SW480 (cell line): Measurements from ENCODE around the gene PTPN23.
A peak's percentile ranks its signal among the peaks of the same experiment; 100 is the strongest.
"Not testable (repeated sequence)": the region's sequence is repeated elsewhere in the genome, so short reads cannot be mapped to it uniquely, and the experiment has no call there.

Experiments
- DNase-seq: peaks from one replicate; pipeline ENCODE4 v3.0.0-alpha.2; 2016; ENCODE audit warnings: low spot score

Gene PTPN23

DNA sequence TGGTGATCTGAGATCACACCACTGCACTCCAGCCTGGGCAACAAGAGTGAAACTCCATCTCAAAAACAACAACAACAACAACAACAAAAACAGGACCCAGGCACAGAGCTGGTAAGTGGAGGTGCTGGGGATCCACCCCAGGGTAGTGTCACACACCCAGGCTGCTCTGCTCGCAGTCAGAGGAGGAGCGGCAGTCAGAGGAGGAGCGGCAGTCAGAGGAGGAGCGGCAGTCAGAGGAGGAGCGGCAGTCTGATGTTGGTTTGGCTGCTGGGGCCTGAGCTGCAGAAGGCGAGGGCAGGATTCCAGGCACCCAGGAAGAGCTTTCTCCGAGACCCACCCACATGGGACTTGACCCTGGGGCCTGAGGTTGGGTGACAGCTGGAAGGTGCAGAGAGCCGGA lies 10.8 kb upstream of the PTPN23 start:
- DNase-seq, result not testable (repeated sequence)

GRCh38 chr3:47370887-47371697 lies 9.7 kb upstream of the PTPN23 start:
- DNase-seq, result no peak

DNA sequence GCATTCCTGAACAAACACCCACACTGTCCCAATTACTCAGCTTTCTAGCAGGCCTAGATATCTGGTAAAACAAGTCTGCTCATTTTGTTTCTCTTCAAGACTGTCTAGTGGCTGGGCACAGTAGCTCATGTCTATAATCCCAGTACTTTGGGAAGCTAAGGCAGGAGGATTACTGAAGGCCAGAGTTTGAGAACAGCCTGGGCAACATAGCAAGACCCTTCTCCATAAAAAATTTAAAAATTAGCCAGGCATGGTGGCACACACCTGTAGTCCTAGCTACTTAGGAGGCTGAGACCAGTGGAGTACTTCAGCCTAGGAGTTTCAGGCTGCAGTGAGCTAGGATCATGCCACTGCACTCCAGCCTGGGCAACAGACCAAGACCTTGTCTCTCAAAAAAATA lies 6.2 kb upstream of the PTPN23 start:
- DNase-seq, result no peak

DNA sequence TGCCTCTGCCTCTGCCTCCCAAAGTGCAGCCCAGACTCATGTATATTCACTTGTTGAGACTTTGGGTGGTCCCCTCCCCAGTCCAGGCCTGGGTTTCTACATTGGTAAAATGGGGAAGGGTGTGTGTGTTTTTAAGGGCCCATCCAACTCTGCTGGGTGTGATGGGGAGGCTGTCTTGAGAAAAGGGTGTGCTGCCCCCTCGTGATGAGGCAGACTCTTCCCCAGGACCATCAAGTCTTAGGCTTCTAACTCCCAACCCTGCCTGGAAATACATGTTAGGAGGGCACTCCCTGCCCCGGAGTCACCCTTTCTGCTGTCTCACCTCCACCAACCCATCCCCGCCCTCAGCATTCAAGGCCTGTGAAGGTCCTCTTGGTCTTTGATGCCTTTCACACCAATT lies 4.4 kb upstream of the PTPN23 start:
- no peak for DNase-seq

DNA sequence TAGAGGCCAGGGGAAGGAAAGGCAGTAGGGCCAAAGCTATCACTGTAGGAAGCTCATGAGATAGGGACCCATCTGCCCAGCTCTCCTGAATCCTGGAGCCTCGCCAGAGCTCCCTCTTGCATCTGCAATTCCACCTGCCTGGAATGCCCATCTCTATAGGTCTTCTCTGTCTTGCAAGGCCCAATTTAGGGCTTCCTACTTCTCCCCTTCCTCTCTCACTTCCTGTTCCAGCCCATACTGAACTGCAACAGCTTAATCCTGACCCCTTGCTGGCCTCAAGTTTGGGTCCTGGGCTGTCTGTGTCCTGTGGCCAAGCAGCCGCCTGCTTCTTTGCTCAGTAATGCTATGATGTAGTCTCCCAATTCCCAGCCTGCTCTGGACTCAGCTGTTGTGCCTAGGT lies 3.6 kb upstream of the PTPN23 start:
- DNase-seq, result no peak

- DNase-seq, result no peak
Measured at GRCh38 chr3:47378869-47379268, 2.0 kb upstream of the PTPN23 start.

GRCh38 chr3:47379411-47379899 lies 1.4 kb upstream of the PTPN23 start:
- no peak for DNase-seq

- DNase-seq, result no peak
Measured at GRCh38 chr3:47380026-47380600, 708 bp upstream of the PTPN23 start.

DNA sequence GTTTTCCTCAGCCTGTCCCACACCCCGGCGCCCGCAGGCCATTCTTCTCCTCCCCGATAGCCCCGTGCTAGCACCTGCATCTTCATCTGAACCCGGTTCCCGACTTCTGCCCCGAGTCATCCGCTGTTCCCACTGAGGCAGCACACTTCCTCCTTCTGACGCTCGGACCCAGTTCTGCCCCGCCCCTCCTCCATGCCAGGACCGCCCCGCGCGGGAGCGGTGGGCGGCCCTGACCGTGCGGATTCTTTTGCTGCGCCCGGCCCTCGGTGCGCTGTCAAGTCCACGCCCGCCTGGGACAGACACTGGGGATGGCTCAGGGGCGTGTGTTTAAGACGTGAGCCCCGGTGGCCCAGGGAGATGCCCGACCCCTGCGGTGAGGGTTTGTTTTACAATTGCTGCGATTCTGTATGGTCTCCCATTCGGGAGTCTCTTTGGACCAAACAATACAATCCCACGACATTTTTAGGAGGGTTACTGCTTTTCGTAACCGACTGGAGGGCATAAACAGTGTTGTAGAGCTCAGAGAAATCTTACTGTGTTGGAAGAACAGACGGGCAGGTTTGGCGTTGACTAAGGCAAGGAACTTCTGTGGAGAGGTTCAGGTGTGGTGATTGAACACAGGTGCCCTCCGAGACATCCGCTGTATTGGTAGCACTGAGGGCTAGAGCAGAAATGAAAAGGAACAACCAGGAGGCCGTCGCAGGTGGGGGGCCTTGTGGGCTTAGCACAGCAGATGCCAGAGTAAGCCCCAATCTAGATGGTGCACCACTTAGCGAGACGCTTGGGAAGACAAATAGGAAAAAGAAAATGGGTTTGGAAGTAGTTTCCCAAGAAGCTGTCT lies 716 bp downstream of the PTPN23 start:
- peak; percentile 79 for DNase-seq

- no peak for DNase-seq
Measured at GRCh38 chr3:47384425-47384824, 3.6 kb downstream of the PTPN23 start.

DNA sequence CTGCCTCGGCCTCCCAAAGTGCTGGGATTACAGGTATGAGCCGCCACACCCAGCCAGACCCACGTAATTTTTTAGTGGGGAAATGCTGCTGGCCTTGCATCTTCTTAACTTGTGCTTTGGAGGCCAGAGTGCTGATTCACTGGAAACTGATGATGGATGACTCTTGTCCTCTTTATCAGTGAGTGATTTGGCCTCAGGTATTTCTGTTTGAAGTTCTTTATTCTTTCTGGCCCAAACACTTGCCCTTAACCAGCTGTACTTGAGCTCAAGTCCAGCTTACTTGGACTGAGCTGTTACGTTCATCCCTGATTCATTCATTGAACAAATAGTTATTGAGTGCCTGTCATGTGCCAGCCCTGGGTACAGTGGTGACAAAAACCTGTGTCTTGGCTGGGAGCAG lies 4.2 kb downstream of the PTPN23 start:
- no peak for DNase-seq

- no peak for DNase-seq
Measured at GRCh38 chr3:47385796-47386195, 5.0 kb downstream of the PTPN23 start.

DNA sequence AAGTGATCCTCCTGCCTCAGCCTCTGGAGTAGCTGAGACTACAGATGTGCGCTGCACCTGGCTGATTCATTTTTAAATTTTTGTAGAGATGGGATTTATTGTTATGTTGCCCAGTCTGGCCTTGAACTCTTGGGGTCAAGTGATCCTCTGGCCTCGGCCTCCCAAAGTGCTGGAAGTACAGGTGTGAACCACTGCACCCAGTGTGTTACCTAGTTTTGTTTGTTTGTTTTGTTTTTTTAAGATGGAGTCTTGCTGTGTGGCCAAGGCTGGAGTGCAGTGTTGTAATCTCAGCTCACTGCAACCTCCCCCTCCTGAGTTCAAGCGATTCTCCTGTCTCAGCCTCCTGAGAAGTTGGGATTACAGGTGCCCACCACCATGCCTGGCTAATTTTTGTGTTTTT lies 12.1 kb downstream of the PTPN23 start:
- DNase-seq, result no peak

DNA sequence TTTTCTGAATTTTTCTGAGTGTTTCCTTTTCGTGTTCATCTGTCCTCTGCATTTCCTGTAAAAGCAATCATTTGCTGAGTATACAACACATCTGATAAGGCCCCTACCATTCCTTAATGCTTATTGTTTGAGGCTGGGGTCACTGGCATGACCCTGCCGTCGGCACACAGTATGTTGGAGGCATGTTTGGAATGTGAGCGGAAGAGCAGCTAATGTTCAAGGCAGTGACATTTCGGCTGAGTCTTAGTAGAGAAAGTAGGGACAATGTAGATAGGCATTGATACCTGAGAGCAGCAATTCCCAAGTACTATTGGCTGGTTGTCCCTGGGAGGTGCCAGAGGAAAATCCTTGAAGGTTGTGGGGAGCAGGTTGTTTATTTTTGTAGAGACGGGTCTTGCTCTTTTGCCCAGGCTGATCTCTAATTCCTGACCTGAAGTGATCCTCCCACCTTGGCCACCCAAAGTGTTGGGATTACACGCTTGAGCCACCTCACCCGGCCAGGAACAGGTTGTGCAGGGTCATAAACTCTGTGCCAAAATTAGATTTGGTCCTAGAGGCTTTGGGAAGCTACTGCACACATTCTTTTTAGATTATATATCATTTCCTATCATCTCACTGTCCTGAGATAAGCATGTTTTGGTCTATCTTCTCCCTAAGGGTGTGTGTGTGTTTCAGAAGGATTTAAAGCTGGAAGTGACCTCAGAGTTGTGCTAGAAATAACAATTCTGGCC lies 13.5 kb downstream of the PTPN23 start:
- DNase-seq, result no peak

GRCh38 chr3:47394881-47395280 lies 14.1 kb downstream of the PTPN23 start:
- no peak for DNase-seq

DNA sequence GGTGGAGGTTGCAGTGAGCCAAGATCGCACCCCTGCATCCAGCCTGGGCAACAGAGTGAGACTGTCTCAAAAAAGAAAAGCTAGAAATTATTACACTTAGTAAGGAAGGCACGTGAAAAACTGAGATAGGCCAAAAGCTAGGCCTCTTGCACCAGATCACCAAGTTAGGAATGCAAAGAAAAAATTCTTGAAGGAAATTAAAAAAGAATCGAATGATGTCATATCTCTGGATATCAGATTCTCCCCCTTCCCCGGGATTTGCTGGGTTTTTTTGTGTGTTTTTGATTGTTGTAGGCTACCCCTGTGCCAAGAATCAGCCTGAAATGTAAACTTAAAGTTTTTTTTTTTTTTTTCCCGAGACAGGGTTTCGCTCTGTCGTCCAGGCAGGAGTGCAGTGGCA lies 17.4 kb downstream of the PTPN23 start:
- DNase-seq, result no peak

GRCh38 chr3:47399016-47399415 lies 18.2 kb downstream of the PTPN23 start:
- DNase-seq, result no peak

DNA sequence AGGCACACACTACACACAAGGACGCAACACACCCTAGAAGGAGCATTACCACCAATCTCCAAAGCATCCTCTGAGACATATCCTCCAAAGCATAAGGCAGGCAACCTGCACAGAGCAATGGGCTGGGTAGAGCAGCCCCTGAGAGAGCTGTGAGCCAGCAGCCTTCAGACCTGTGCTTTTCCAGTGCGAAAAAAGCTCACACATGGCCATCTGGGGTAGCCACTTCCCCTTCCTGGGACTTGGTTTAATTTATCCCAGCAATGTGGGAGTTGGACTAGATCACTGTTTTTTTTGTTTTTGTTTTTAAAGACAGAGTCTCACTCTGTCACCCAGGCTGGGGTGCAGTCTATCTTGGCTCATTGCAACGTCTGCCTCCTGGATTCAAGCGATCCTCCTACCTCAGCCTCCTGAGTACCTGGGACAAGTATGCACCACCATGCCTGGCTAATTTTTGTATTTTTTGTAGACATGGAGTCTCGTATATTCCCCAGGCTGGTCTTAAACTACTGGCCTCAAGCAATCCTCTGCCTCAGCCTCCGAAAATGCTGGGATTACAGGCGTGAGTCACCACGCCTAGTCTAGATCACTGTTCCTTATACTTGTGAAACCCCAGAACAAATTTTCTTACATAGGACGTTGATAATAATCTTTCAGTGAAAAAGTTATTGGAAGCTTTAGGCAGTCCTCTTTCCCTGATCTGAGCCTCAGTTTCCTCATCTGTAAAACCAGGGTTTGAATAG lies 18.9 kb downstream of the PTPN23 start:
- DNase-seq, result no peak

DNA sequence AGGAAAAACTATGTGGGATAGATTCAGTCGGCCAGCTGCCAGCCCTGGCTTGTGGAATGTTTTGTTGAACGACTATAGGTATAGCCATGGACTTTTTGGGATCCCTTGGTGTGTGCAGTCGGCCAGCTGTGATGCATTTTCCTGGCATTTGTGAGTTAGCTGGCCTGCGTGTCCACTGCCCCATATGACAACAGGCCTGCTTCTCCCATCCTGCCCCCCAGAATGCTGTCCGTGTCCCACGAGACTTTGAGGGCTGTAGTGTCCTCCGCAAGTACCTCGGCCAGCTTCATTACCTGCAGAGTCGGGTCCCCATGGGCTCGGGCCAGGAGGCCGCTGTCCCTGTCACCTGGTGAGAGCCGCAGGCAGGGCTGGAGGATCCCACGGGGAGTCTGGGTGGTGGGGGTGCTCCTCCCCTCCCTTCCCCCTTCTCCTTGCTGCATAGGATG lies 23.6 kb downstream of the PTPN23 start:
- DNase-seq, result no peak

GRCh38 chr3:47404955-47405790 lies 24.4 kb downstream of the PTPN23 start:
- no peak for DNase-seq
